A673 (cell line): Measurements from ENCODE around the gene XYLT1.

Experiments used
- EZH2 ChIP-seq: fragments of 200-600 bp; sonication (generic); IDR thresholded peaks from 2 replicates; pipeline ENCODE4 v1.6.1; 2017; ENCODE audit warnings: borderline replicate concordance, low read depth, mild to moderate bottlenecking, mixed read lengths, antibody characterized with exemption, low read length; ENCODE audit not compliant: poor library complexity, severe bottlenecking
- TF ChIP-seq, protein P1 (sequence below): fragments of 300-800, 200-600 bp; sonication (generic); conservative IDR thresholded peaks from 2 replicates; pipeline ENCODE4 v1.5.1; 2017; ENCODE audit warnings: low read depth, mild to moderate bottlenecking, antibody characterized with exemption, low read length, moderate library complexity, mixed read lengths

GRCh38 chr16:17433577-17434451 lies 36.9 kb downstream of the XYLT1 start:
- TF ChIP-seq, protein P1, sequence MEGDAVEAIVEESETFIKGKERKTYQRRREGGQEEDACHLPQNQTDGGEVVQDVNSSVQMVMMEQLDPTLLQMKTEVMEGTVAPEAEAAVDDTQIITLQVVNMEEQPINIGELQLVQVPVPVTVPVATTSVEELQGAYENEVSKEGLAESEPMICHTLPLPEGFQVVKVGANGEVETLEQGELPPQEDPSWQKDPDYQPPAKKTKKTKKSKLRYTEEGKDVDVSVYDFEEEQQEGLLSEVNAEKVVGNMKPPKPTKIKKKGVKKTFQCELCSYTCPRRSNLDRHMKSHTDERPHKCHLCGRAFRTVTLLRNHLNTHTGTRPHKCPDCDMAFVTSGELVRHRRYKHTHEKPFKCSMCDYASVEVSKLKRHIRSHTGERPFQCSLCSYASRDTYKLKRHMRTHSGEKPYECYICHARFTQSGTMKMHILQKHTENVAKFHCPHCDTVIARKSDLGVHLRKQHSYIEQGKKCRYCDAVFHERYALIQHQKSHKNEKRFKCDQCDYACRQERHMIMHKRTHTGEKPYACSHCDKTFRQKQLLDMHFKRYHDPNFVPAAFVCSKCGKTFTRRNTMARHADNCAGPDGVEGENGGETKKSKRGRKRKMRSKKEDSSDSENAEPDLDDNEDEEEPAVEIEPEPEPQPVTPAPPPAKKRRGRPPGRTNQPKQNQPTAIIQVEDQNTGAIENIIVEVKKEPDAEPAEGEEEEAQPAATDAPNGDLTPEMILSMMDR: no peak
- TF ChIP-seq EZH2: no peak
